PC-3 (cell line): ENCODE data around the gene RSRC1. TPM values are rescaled to one million over a fixed set of nuclear protein-coding genes. Genes with fewer than 3 reads are reported as not detected.

ENCODE experiments used
- ATAC-seq: fragments of 200-7000 bp; cut with Tn5 transposase; 2 replicates; pipeline ENCODE4 v1.9.1; 2020; ENCODE audit warnings: mild to moderate bottlenecking, moderate library complexity
- BruUV-seq: library from RNA; stranded (reverse); fragments of 400-500 nt; replicated peaks from 2 replicates; lab custom pipeline; 2021; lab: Mats Ljungman, UMichigan
- CTCF ChIA-PET: fragments of 300-600 bp; sonication (Branson Sonifier 250); formaldehyde crosslinking; loops from one replicate; lab custom pipeline; 2022; ENCODE audit warnings: antibody characterized with exemption; lab: Charles Lee
- POLR2A ChIA-PET: fragments of 300-600 bp; sonication (Branson Sonifier 250); formaldehyde crosslinking; loops from one replicate; lab custom pipeline; 2022; ENCODE audit warnings: antibody characterized with exemption; ENCODE audit not compliant: unreplicated experiment; lab: Charles Lee
- DNase-seq: peaks from one replicate; pipeline ENCODE4 v3.0.0-alpha.2; 2015
- H2AFZ ChIP-seq: fragments of 300-600 bp; sonication (generic); 2 replicates; pipeline ENCODE4 v1.6.0; 2016; ENCODE audit warnings: antibody characterized with exemption, low read length
- H3F3A ChIP-seq: fragments of 300-600 bp; sonication (generic); one replicate; pipeline ENCODE4 v1.6.0; 2017; ENCODE audit warnings: antibody characterized with exemption, low read length, control low read depth, mild to moderate bottlenecking; ENCODE audit not compliant: unreplicated experiment
- H3K27ac ChIP-seq: fragments of 300-600 bp; sonication (generic); 2 replicates; pipeline ENCODE4 v1.5.1; 2016; ENCODE audit warnings: mild to moderate bottlenecking, low read length
- H3K27me3 ChIP-seq: fragments of 300-600 bp; sonication (generic); 2 replicates; pipeline ENCODE4 v1.6.1; 2016; ENCODE audit warnings: low read length, mixed read lengths
- H3K36me3 ChIP-seq: fragments of 300-600 bp; sonication (generic); 2 replicates; pipeline ENCODE4 v1.6.1; 2016; ENCODE audit warnings: low read depth, mixed run types, low read length, mixed read lengths
- H3K4me1 ChIP-seq: fragments of 300-600 bp; sonication (generic); 2 replicates; pipeline ENCODE4 v1.5.1; 2016; ENCODE audit warnings: low read length; ENCODE audit not compliant: insufficient read depth
- H3K4me2 ChIP-seq: fragments of 300-600 bp; sonication (generic); 2 replicates; pipeline ENCODE4 v1.6.0; 2016; ENCODE audit warnings: low read length
- H3K4me3 ChIP-seq: fragments of 300-600 bp; sonication (generic); 2 replicates; pipeline ENCODE4 v1.5.1; 2016; ENCODE audit warnings: mild to moderate bottlenecking, low read length, mixed read lengths
- H3K79me2 ChIP-seq: fragments of 300-600 bp; sonication (generic); 2 replicates; pipeline ENCODE4 v1.6.1; 2017; ENCODE audit warnings: low read length, mixed read lengths
- H3K9ac ChIP-seq: fragments of 300-600 bp; sonication (generic); 2 replicates; pipeline ENCODE4 v1.6.0; 2016; ENCODE audit warnings: mild to moderate bottlenecking, low read length
- H3K9me2 ChIP-seq: fragments of 300-600 bp; sonication (generic); replicated peaks from 2 replicates; pipeline ENCODE4 v1.6.1; 2016; ENCODE audit warnings: mixed run types, low read length, mixed read lengths
- H3K9me3 ChIP-seq: fragments of 300-600 bp; sonication (generic); 2 replicates; pipeline ENCODE4 v1.6.1; 2016; ENCODE audit warnings: low read length, mixed read lengths
- H4K20me1 ChIP-seq: fragments of 300-600 bp; sonication (generic); 2 replicates; pipeline ENCODE4 v1.6.1; 2016; ENCODE audit warnings: low read length, mixed read lengths
- EZH2 ChIP-seq: fragments of 300-600 bp; sonication (generic); IDR thresholded peaks from one replicate; pipeline ENCODE4 v1.6.1; 2017; ENCODE audit warnings: antibody characterized with exemption, mild to moderate bottlenecking, low read length; ENCODE audit not compliant: unreplicated experiment
- EZH2phosphoT487 ChIP-seq: fragments of 300-600 bp; sonication (generic); IDR thresholded peaks from 2 replicates; pipeline ENCODE4 v1.6.1; 2018; ENCODE audit warnings: mild to moderate bottlenecking, antibody characterized with exemption, low read length, borderline replicate concordance
- intact Hi-C: fragments of 100-400 bp; cut with micrococcal nuclease; formaldehyde crosslinking; loops from 2 replicates; pipeline ENCODE4 v1.9.0; 2023
- total RNA-seq: library from RNA; depleted of rRNA; stranded (reverse); fragments of >200 nt; gene quantifications from 2 replicates; pipeline ENCODE4 v1.2.3, GENCODE V29; 2014
- TF ChIP-seq, protein P1 (sequence below): fragments of 300-600 bp; sonication (generic); conservative IDR thresholded peaks from 2 replicates; pipeline ENCODE4 v1.5.1; 2017; ENCODE audit warnings: antibody characterized with exemption, low read depth, mild to moderate bottlenecking, low read length

The RSRC1 gene
- total RNA-seq, 1 experiment from 2014 or later: 39.5 TPM

DNA sequence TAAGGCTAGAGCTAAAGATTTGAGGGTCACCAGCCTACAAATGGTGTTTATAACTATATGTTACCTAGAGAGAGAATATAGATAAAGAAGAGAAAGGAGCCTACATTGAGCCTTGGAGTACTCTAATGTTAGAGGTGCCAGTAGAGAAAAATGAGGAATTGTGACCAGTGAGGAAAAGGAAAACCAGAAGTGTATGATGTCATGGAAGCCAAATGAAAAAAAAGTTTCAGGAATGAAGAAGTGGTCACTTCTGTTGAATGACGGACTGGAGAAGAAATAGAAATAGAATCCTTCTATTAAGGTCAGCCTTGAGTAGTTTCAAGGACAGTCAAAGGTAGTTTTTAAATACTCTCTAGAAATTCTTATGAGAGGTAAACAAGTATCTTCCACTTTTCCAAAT, 409.9 kb downstream of the RSRC1 start:
- no peak overlapping the region for H3K4me3 ChIP-seq
- intact Hi-C loops: loop anchor here (5.0 kb wide), 2 partner anchors 32 to 47 kb away; no protein-coding TSS in a partner anchor
- no peaks in the 10 kb centered on the region for H3K79me2 ChIP-seq
- DNase-seq (no peak), ATAC-seq (no peak)
- H3K4me2 ChIP-seq: no peak overlapping the region
- TF ChIP-seq EZH2phosphoT487 (no peak), EZH2 (no peak)
- TF ChIP-seq, protein P1, sequence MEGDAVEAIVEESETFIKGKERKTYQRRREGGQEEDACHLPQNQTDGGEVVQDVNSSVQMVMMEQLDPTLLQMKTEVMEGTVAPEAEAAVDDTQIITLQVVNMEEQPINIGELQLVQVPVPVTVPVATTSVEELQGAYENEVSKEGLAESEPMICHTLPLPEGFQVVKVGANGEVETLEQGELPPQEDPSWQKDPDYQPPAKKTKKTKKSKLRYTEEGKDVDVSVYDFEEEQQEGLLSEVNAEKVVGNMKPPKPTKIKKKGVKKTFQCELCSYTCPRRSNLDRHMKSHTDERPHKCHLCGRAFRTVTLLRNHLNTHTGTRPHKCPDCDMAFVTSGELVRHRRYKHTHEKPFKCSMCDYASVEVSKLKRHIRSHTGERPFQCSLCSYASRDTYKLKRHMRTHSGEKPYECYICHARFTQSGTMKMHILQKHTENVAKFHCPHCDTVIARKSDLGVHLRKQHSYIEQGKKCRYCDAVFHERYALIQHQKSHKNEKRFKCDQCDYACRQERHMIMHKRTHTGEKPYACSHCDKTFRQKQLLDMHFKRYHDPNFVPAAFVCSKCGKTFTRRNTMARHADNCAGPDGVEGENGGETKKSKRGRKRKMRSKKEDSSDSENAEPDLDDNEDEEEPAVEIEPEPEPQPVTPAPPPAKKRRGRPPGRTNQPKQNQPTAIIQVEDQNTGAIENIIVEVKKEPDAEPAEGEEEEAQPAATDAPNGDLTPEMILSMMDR: no peak
- ChIA-PET CTCF (no interaction called here), POLR2A (no interaction called here)
- no peaks in the 10 kb centered on the region for H3K9me2 ChIP-seq
- H3K4me1 ChIP-seq: no peaks in the 10 kb centered on the region
- no peaks in the 10 kb centered on the region for H3K36me3 ChIP-seq
- H3K27me3 ChIP-seq: no peaks in the 10 kb centered on the region
- no peak overlapping the region for H3K9ac ChIP-seq
- BruUV-seq: no TSS peak
- H3K9me3 ChIP-seq: no peaks in the 10 kb centered on the region
- H4K20me1 ChIP-seq: no peaks in the 10 kb centered on the region
- H3F3A ChIP-seq: no peaks in the 10 kb centered on the region
- no peak overlapping the region for H3K27ac ChIP-seq
- no peak overlapping the region for H2AFZ ChIP-seq

DNA sequence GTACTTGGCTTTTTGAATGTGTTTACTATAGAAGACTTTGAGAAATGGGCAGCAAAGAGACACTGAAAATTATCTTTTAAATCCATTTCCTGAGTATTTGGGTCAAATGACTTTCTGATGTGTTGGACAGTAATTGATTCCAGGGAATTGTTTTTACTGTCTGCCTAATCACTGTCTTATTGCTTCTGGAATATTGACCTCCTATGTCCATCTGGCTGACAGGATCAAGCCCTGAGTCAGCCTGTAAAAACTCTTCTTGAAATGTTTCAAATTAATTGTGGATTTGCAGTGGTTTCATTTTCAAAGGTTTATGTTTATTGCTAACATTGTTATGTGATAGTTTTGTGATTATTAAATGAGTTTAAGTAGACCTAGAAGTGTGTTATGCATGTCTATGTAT, 410.5 kb downstream of the RSRC1 start:
- H3K36me3 ChIP-seq: no peaks in the 10 kb centered on the region
- no peak overlapping the region for H2AFZ ChIP-seq
- H3K4me1 ChIP-seq: no peaks in the 10 kb centered on the region
- no peak for ATAC-seq
- H3K4me3 ChIP-seq: no peak overlapping the region
- POLR2A ChIA-PET: no interaction called here
- TF ChIP-seq, protein P1: no peak
- TF ChIP-seq EZH2phosphoT487: no peak
- TF ChIP-seq EZH2: no peak
- DNase-seq: no peak
- intact Hi-C loops: loop anchor here (5.0 kb wide), 2 partner anchors 33 to 48 kb away; no protein-coding TSS in a partner anchor
- H3F3A ChIP-seq: no peaks in the 10 kb centered on the region
- no peaks in the 10 kb centered on the region for H3K79me2 ChIP-seq
- H3K27ac ChIP-seq: no peak overlapping the region
- H3K27me3 ChIP-seq: no peaks in the 10 kb centered on the region
- H4K20me1 ChIP-seq: no peaks in the 10 kb centered on the region
- no peaks in the 10 kb centered on the region for H3K9me2 ChIP-seq
- CTCF ChIA-PET: no interaction called here
- no TSS peak for BruUV-seq
- no peaks in the 10 kb centered on the region for H3K9me3 ChIP-seq
- no peak overlapping the region for H3K4me2 ChIP-seq
- H3K9ac ChIP-seq: no peak overlapping the region

DNA sequence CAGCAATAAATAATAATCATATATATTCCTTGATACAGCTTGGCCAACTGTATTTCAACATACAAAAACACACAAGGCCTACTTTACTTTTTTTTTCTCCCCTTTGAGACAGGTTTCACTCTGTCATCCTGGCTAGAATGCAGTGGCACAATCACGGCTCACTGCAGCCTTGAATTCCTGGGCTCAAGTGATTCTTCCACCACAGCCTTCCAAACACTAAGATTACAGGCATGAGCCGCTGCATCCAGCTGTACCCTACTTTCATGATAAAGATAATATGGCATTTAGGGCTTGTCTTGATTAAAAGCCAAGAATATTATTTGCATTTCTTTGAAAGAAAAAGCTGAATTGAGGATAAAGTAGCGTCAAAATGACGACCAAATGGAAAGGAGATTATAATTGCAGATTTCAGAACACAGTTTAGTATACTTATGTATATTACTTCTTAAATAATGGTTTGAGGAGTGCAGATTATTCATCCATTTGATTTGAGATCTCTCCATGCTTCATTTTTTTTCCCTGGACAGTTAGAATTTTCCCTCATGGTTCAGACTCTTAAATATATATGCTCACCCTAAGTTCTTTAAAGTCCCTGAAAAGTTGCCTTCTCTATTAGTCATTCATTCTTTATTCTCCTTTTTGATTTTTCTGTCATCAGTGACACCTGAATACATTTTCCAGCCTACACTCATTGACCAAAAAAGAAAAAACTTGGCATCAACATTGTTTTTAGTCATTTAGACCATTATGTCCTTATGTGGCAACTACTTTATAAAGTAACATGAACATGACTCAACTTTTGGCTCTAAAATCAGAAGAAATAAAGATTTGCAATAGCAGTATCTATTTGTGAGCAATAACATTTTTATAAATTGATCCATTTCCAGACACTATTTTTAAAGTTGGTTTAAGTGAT, 412.6 kb downstream of the RSRC1 start:
- no peaks in the 10 kb centered on the region for H3K9me3 ChIP-seq
- H3K79me2 ChIP-seq: no peaks in the 10 kb centered on the region
- intact Hi-C loops: loop anchor here (5.0 kb wide), 2 partner anchors 35 to 50 kb away; no protein-coding TSS in a partner anchor
- H4K20me1 ChIP-seq: no peaks in the 10 kb centered on the region
- ChIA-PET POLR2A (no interaction called here), CTCF (no interaction called here)
- no peaks in the 10 kb centered on the region for H3K36me3 ChIP-seq
- DNase-seq (peak; percentile 27), ATAC-seq (no peak; the same call in 1 of the 2 replicates)
- no peaks in the 10 kb centered on the region for H3K27me3 ChIP-seq
- H3K4me2 ChIP-seq: no peak overlapping the region
- H3K27ac ChIP-seq: no peak overlapping the region
- H3K9ac ChIP-seq: no peak overlapping the region
- BruUV-seq: no TSS peak
- no peak overlapping the region for H3K4me3 ChIP-seq
- H3F3A ChIP-seq: no peaks in the 10 kb centered on the region
- H2AFZ ChIP-seq: no peak overlapping the region
- H3K9me2 ChIP-seq: no peaks in the 10 kb centered on the region
- TF ChIP-seq EZH2: no peak
- TF ChIP-seq EZH2phosphoT487: no peak
- TF ChIP-seq, protein P1: no peak
- H3K4me1 ChIP-seq: no peaks in the 10 kb centered on the region
